Kidney (tissue), 14 donors: ENCODE results near the gene SDSL. TPM values are rescaled to one million over a fixed set of nuclear protein-coding genes. Genes with fewer than 3 reads are reported as not detected.

Experiments
- DNase-seq, 5 donors: peaks; one replicate each; pipeline ENCODE4 v3.0.0-alpha.2; 2013 to 2020
- FAIRE-seq: peaks from 2 replicates; lab custom pipeline; 2012; peaks lifted over from hg19 to GRCh38; lab: Jason Lieb, UNC
- H3K27ac ChIP-seq, 2 donors: one replicate each; pipeline ENCODE4 v1.7.0; 2013; ENCODE audit warnings: low read depth in 2 of 2, low read length in 2 of 2, inconsistent platforms in 1 of 2
- H3K27me3 ChIP-seq: one replicate; pipeline ENCODE4 v1.7.1; 2013; ENCODE audit warnings: low read length, inconsistent platforms; ENCODE audit not compliant: control insufficient read depth, insufficient read depth
- H3K36me3 ChIP-seq, 3 donors: one replicate each; pipeline versions ENCODE4 v1.7.0 to v1.7.1; 2013; ENCODE audit warnings: low read length in 3 of 3, control low read depth in 1 of 3, inconsistent platforms in 1 of 3; ENCODE audit not compliant: insufficient read depth in 3 of 3, control insufficient read depth in 2 of 3
- H3K4me1 ChIP-seq, 3 donors: one replicate each; pipeline versions ENCODE4 v1.7.0 to v1.7.1; 2013; ENCODE audit warnings: low read length in 3 of 3, inconsistent platforms in 1 of 3, low read depth in 1 of 3; ENCODE audit not compliant: control insufficient read depth in 2 of 3, insufficient read depth in 2 of 3
- H3K4me3 ChIP-seq, 3 donors: one replicate each; pipeline versions ENCODE4 v1.7.0 to v1.8.1; 2013; ENCODE audit warnings: low read length in 3 of 3, control low read depth in 1 of 3, inconsistent platforms in 1 of 3
- H3K9ac ChIP-seq, 3 donors: one replicate each; pipeline versions ENCODE4 v1.7.0 to v1.7.1; 2013; ENCODE audit warnings: low read length in 3 of 3, control low read depth in 1 of 3, inconsistent platforms in 1 of 3
- H3K9me3 ChIP-seq, 3 donors: one replicate each; pipeline versions ENCODE4 v1.7.0 to v1.7.1; 2013; ENCODE audit warnings: low read length in 3 of 3, control low read depth in 1 of 3, inconsistent platforms in 1 of 3; ENCODE audit not compliant: control insufficient read depth in 2 of 3, insufficient read depth in 1 of 3
- CTCF ChIP-seq: IDR thresholded peaks from 3 replicates; pipeline ENCODE4 v1.5.1; 2012; ENCODE audit warnings: mild to moderate bottlenecking, moderate library complexity, borderline replicate concordance; ENCODE audit not compliant: insufficient read depth; ENCODE audit errors: extremely low read depth
- intact Hi-C: fragments of 100-400 bp; cut with DNase I; formaldehyde crosslinking; loops from one replicate; pipeline ENCODE4 v1.11.1; 2022
- polyA plus RNA-seq: library from polyadenylated mRNA; stranded (reverse); fragments of 350-450 nt; fragmentation: Illumina TruSeq; extraction: RNeasy Lipid Tissue Mini Kit (QIAGEN cat#74804); gene quantifications from one replicate; pipeline ENCODE4 v1.2.3, GENCODE V29; 2014; ENCODE audit warnings: low read depth, low replicate concordance; ENCODE audit not compliant: insufficient read depth
- total RNA-seq: library from RNA; stranded (reverse); fragmentation: NEBNext Ultra II Directional; extraction: Animal tissue kit (Norgen Biotek cat#: 25700); gene quantifications from one replicate; pipeline ENCODE4 v1.2.1, GENCODE V29; 2021
- donor health status: control.
- donor health status: control.
- donor health status: control.
- donor health status: control.
- donor health status: control.
- donor health status: DM: yes; HTN: yes; CAD: no.
- donor health status: Normal renal cell carcinoma (clear cell type).

The SDSL gene
- total and polyA plus RNA-seq, 2 donors from 2014 or later = 22.8 to 116 TPM

GRCh38 chr12:113472191-113473121 lies 50.3 kb downstream of the SDSL start:
- no peak overlapping the region for H3K4me3 ChIP-seq
- TF ChIP-seq CTCF = no peak
- no peak for FAIRE-seq
- peaks cover 67% of the 10 kb centered on the region for H3K27me3 ChIP-seq
- no peak overlapping the region for H3K9ac ChIP-seq
- H3K27ac ChIP-seq = no peak overlapping the region
- DNase-seq = peak in 1 of 5 donors; percentile 37
- intact Hi-C loops = no loop called here
- H3K36me3 ChIP-seq = no peaks in the 10 kb centered on the region
- no peaks in the 10 kb centered on the region for H3K9me3 ChIP-seq
- H3K4me1 ChIP-seq = no peaks in the 10 kb centered on the region

- H3K9me3 ChIP-seq = no peaks in the 10 kb centered on the region
- H3K4me1 ChIP-seq = no peaks in the 10 kb centered on the region
- intact Hi-C loops = no loop called here
- H3K27me3 ChIP-seq = peaks cover 71% of the 10 kb centered on the region
- no peak overlapping the region for H3K9ac ChIP-seq
- H3K4me3 ChIP-seq = no peak overlapping the region
- H3K36me3 ChIP-seq = no peaks in the 10 kb centered on the region
- TF ChIP-seq CTCF = no peak
- H3K27ac ChIP-seq = no peak overlapping the region
- DNase-seq (no peak), FAIRE-seq (no peak)
Observed at GRCh38 chr12:113473400-113473799, 51.2 kb downstream of the SDSL start.

GRCh38 chr12:113473942-113474341 lies 51.8 kb downstream of the SDSL start:
- no peak overlapping the region for H3K9ac ChIP-seq
- intact Hi-C loops = no loop called here
- H3K9me3 ChIP-seq = no peaks in the 10 kb centered on the region
- DNase-seq (no peak), FAIRE-seq (no peak)
- H3K27me3 ChIP-seq = peaks cover 69% of the 10 kb centered on the region
- no peak for TF ChIP-seq CTCF
- no peak overlapping the region for H3K4me3 ChIP-seq
- H3K36me3 ChIP-seq = no peaks in the 10 kb centered on the region
- no peaks in the 10 kb centered on the region for H3K4me1 ChIP-seq
- no peak overlapping the region for H3K27ac ChIP-seq
